ENCODE data around the gene RASSF3.

GRCh38 chr12:64621257-64621942 lies 11.1 kb downstream of the RASSF3 start:
- TF ChIP-seq ARNT (IDR thresholded peaks at IDR 0.05): no peak
- TF ChIP-seq SATB2 (CRISPR knock-in tag; IDR thresholded peaks at IDR 0.05): no peak
- no peak for TF ChIP-seq TFAP4 (IDR thresholded peaks at IDR 0.05; ENCODE audit: borderline replicate concordance, low read depth)
- TF ChIP-seq CTCF (CRISPR knock-in tag; IDR thresholded peaks at IDR 0.05): no peak
- no peak for TF ChIP-seq KMT2A (CRISPR knock-in tag; IDR thresholded peaks at IDR 0.05)
- TF ChIP-seq KDM4B (CRISPR knock-in tag; IDR thresholded peaks at IDR 0.05): no peak
- no peak for TF ChIP-seq TAF1 (CRISPR knock-in tag; IDR thresholded peaks at IDR 0.05)
- TF ChIP-seq ZNF44 (CRISPR knock-in tag; IDR thresholded peaks at IDR 0.05): no peak
- TF ChIP-seq HNRNPLL (IDR thresholded peaks at IDR 0.05; ENCODE audit: low read depth, low read length, poor library complexity, severe bottlenecking): no peak
- no peak for TF ChIP-seq GMEB2 (CRISPR knock-in tag; IDR thresholded peaks at IDR 0.05; ENCODE audit: low read depth)
- TF ChIP-seq, protein P1, sequence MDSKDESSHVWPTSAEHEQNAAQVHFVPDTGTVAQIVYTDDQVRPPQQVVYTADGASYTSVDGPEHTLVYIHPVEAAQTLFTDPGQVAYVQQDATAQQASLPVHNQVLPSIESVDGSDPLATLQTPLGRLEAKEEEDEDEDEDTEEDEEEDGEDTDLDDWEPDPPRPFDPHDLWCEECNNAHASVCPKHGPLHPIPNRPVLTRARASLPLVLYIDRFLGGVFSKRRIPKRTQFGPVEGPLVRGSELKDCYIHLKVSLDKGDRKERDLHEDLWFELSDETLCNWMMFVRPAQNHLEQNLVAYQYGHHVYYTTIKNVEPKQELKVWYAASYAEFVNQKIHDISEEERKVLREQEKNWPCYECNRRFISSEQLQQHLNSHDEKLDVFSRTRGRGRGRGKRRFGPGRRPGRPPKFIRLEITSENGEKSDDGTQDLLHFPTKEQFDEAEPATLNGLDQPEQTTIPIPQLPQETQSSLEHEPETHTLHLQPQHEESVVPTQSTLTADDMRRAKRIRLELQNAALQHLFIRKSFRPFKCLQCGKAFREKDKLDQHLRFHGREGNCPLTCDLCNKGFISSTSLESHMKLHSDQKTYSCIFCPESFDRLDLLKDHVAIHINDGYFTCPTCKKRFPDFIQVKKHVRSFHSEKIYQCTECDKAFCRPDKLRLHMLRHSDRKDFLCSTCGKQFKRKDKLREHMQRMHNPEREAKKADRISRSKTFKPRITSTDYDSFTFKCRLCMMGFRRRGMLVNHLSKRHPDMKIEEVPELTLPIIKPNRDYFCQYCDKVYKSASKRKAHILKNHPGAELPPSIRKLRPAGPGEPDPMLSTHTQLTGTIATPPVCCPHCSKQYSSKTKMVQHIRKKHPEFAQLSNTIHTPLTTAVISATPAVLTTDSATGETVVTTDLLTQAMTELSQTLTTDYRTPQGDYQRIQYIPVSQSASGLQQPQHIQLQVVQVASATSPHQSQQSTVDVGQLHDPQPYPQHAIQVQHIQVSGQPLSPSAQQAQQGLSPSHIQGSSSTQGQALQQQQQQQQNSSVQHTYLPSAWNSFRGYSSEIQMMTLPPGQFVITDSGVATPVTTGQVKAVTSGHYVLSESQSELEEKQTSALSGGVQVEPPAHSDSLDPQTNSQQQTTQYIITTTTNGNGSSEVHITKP (CRISPR knock-in tag; IDR thresholded peaks at IDR 0.05; ENCODE audit: low read depth): no peak
- TF ChIP-seq ZNF18 (CRISPR knock-in tag; IDR thresholded peaks at IDR 0.05; ENCODE audit: insufficient replicate concordance): no peak
- TF ChIP-seq ZBTB3 (CRISPR knock-in tag; IDR thresholded peaks at IDR 0.05; ENCODE audit: borderline replicate concordance, low read depth): no peak

All from HepG2 (cell line).